ENCODE results near the gene DEAF1.
A peak's percentile ranks its signal among the peaks of the same experiment; 100 is the strongest.
"Not testable (repeated sequence)": the region's sequence is repeated elsewhere in the genome, so short reads cannot be mapped to it uniquely, and the experiment has no call there.

The DEAF1 gene

GRCh38 chr11:694563-695287 is at the start of gene DEAF1:
Gene DEAF1, minus strand, starts transcription at chr11:695222. Its CDS starts 175 bp downstream, at chr11:695047.
- DNase-seq, result peak; percentile 99 to 100 (median 99)

GRCh38 chr11:742571-743201 is 47.7 kb upstream of the DEAF1 start:
- no peak for DNase-seq

- DNase-seq, result no peak
Measured at GRCh38 chr11:742156-742546, 47.1 kb upstream of the DEAF1 start.

- DNase-seq, result not testable (repeated sequence)
Measured at GRCh38 chr11:737899-738298, 42.9 kb upstream of the DEAF1 start.

GRCh38 chr11:737366-737765 is 42.3 kb upstream of the DEAF1 start:
- DNase-seq, result no peak

GRCh38 chr11:734541-734940 is 39.5 kb upstream of the DEAF1 start:
- not testable (repeated sequence) for DNase-seq

GRCh38 chr11:733072-733471 is 38.0 kb upstream of the DEAF1 start:
- DNase-seq, result no peak

GRCh38 chr11:729492-730074 is 34.6 kb upstream of the DEAF1 start:
- DNase-seq, result no peak

- no peak for DNase-seq
Measured at GRCh38 chr11:728901-729491, 34.0 kb upstream of the DEAF1 start.

GRCh38 chr11:727859-728748 is 33.1 kb upstream of the DEAF1 start:
- peak; percentile 79 to 92 (median 81) for DNase-seq

GRCh38 chr11:727281-727701 is 32.3 kb upstream of the DEAF1 start:
- DNase-seq, result no peak

GRCh38 chr11:726278-727220 is 31.5 kb upstream of the DEAF1 start:
- peak; percentile 40 to 59 (median 46) for DNase-seq

- no peak for DNase-seq
Measured at GRCh38 chr11:725624-726202, 30.7 kb upstream of the DEAF1 start.

- DNase-seq, result no peak
Measured at GRCh38 chr11:724778-725386, 29.9 kb upstream of the DEAF1 start.

- DNase-seq, result no peak
Measured at GRCh38 chr11:724049-724777, 29.2 kb upstream of the DEAF1 start.

GRCh38 chr11:723120-723883 is 28.3 kb upstream of the DEAF1 start:
- peak; percentile 74 to 79 (median 75) for DNase-seq

GRCh38 chr11:722346-722811 is 27.4 kb upstream of the DEAF1 start:
- DNase-seq, result no peak

- peak; percentile 50 to 76 (median 54) for DNase-seq
Measured at GRCh38 chr11:721741-722345, 26.8 kb upstream of the DEAF1 start.

Measured in suppressor macrophage treated with lipopolysaccharide for 1 hour (primary cell).